Spleen (tissue), 7 donors: ENCODE results near the gene BCAR3.

Source experiments
- CTCF ChIP-seq, 11 experiments: fragments of 200-600 bp in 7 of 11; fragments of 450-650 bp in 4 of 11; sonication (generic) in 4 of 11; IDR thresholded peaks in 8 of 11; conservative IDR thresholded peaks in 3 of 11; 1 replicate in 7 of 11; 2 replicates in 4 of 11; pipeline versions ENCODE4 v1.4.0 to v1.8.0; 2016 to 2021; ENCODE audit warnings: antibody characterized with exemption in 11 of 11, inconsistent platforms in 4 of 11, mild to moderate bottlenecking in 1 of 11
- POLR2AphosphoS5 ChIP-seq, 3 donors: sonication (generic); formaldehyde crosslinking; IDR thresholded peaks; one replicate each; pipeline ENCODE4 v1.5.1; 2017; ENCODE audit warnings: antibody characterized with exemption in 3 of 3
- donor health status: DM: no; HTN: no; CAD: no; lungs with moderate emphysema.
- donor health status: DM: no; HTN: no; CAD: no.
- donor health status: DM: no; HTN: no; CAD: no.

GRCh38 chr1:93653656-93654055, 28.0 kb downstream of the BCAR3 start:
- TF ChIP-seq CTCF (IDR thresholded peaks at IDR 0.05 in 8 of 11, conservative IDR thresholded peaks at IDR 0.05 in 3 of 11) (no peak), POLR2AphosphoS5 (IDR thresholded peaks at IDR 0.05) (no peak)
